ENCODE results near the gene NME3. TPM values are rescaled to one million over a fixed set of nuclear protein-coding genes. Genes with fewer than 3 reads are reported as not detected.

Gene NME3
- polyA plus RNA-seq, 1 experiment: 15.6 TPM

DNA sequence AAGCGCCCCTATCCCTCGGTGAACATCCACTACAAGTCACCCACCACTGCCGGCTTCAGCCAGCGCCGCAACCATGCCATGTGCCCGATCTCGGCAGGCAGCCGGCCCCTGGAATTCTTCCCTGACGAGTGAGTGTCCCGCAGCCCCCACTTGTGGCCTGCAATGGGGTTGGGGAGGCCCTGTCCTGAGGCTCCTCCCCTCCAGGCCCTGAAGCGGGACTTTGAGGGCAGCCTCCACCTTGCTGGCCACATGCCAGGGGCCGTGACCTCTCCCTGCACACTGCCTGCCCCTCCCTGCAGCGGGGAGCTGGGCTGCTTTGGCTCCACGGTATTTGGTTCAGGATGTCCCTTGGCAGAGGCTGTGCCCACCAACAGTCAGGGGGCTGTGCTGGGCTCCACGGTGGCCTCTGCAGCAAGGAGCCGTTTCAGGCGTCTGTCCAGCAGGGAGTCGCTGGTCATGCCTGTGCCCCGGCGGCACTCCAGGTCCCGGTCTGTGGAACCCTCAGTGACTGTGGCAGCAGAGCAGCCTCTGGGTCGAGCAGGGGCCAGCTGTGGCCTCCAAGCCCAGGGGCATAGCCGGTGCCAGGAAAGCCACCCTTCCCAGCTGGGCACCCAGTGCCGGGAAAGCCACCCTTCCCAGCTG is 8.3 kb downstream of the NME3 start:
- DNase-seq (ENCODE audit: low read depth, low spot score): no peak
- no peaks in the 10 kb centered on the region for H3K27me3 ChIP-seq (ENCODE audit: control insufficient read depth, insufficient read depth, low read length)
- no peaks in the 10 kb centered on the region; the same call in 1 of the 2 replicates for H3K9me3 ChIP-seq (ENCODE audit: control insufficient read depth, insufficient read depth, low read length)
- no peak overlapping the region for H3K27ac ChIP-seq (ENCODE audit: low read depth, low read length)
- H3K4me3 ChIP-seq (ENCODE audit: low read depth, low read length): no peak overlapping the region
- CTCF ChIA-PET: interaction anchor here (0.6 kb wide), 1 partner anchor 8 kb away, joined by 3 read pairs; no protein-coding TSS in a partner anchor
- TF ChIP-seq, protein P1, sequence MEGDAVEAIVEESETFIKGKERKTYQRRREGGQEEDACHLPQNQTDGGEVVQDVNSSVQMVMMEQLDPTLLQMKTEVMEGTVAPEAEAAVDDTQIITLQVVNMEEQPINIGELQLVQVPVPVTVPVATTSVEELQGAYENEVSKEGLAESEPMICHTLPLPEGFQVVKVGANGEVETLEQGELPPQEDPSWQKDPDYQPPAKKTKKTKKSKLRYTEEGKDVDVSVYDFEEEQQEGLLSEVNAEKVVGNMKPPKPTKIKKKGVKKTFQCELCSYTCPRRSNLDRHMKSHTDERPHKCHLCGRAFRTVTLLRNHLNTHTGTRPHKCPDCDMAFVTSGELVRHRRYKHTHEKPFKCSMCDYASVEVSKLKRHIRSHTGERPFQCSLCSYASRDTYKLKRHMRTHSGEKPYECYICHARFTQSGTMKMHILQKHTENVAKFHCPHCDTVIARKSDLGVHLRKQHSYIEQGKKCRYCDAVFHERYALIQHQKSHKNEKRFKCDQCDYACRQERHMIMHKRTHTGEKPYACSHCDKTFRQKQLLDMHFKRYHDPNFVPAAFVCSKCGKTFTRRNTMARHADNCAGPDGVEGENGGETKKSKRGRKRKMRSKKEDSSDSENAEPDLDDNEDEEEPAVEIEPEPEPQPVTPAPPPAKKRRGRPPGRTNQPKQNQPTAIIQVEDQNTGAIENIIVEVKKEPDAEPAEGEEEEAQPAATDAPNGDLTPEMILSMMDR (IDR thresholded peaks at IDR 0.05; ENCODE audit: low read depth, low read length): no peak
- POLR2A ChIA-PET: interaction anchor here (0.6 kb wide), 1 partner anchor 725 kb away, joined by 11 read pairs; no protein-coding TSS in a partner anchor

GRCh38 chr16:1762196-1762878 is 9.0 kb downstream of the NME3 start:
- H3K4me3 ChIP-seq (ENCODE audit: low read depth, low read length): no peak overlapping the region
- H3K9me3 ChIP-seq (ENCODE audit: control insufficient read depth, insufficient read depth, low read length): no peaks in the 10 kb centered on the region; the same call in 1 of the 2 replicates
- H3K27me3 ChIP-seq (ENCODE audit: control insufficient read depth, insufficient read depth, low read length): no peaks in the 10 kb centered on the region
- POLR2A ChIA-PET: interaction anchor here (0.6 kb wide), 1 partner anchor 726 kb away, joined by 11 read pairs; no protein-coding TSS in a partner anchor
- CTCF ChIA-PET: no interaction called here
- TF ChIP-seq, protein P1 (IDR thresholded peaks at IDR 0.05; ENCODE audit: low read depth, low read length): no peak
- H3K27ac ChIP-seq (ENCODE audit: low read depth, low read length): no peak overlapping the region
- DNase-seq (ENCODE audit: low read depth, low spot score): no peak

DNA sequence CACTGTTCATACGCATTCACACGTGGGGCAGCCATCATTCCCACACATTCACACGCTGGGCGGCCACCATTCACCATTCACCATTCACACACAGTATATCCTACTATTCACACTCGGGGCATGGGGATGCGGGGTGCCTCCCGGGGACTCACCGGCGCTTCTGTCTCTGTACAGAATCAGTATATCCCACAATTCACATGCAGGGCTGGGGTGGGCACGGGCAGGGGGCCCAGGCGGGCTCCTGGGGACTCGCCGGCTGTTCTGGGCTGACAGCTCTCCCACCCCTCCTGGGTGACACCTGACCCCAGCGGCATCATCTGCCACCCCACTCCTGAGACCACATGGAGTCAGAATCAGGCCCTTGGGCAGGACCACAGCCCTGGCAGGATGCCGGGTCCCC is 9.6 kb downstream of the NME3 start:
- TF ChIP-seq, protein P1 (IDR thresholded peaks at IDR 0.05; ENCODE audit: low read depth, low read length): no peak
- ChIA-PET POLR2A (interaction anchor here (0.5 kb wide), 1 partner anchor 150 kb away, joined by 3 read pairs; the partner anchor contains the start of genes CRAMP1 and IFT140), CTCF (no interaction called here)
- Histone ChIP-seq H3K27me3 (ENCODE audit: control insufficient read depth, insufficient read depth, low read length) (no peaks in the 10 kb centered on the region), H3K4me3 (ENCODE audit: low read depth, low read length) (no peak overlapping the region), H3K9me3 (ENCODE audit: control insufficient read depth, insufficient read depth, low read length) (no peaks in the 10 kb centered on the region; the same call in 1 of the 2 replicates), H3K27ac (ENCODE audit: low read depth, low read length) (no peak overlapping the region)
- no peak for DNase-seq (ENCODE audit: low read depth, low spot score)

DNA sequence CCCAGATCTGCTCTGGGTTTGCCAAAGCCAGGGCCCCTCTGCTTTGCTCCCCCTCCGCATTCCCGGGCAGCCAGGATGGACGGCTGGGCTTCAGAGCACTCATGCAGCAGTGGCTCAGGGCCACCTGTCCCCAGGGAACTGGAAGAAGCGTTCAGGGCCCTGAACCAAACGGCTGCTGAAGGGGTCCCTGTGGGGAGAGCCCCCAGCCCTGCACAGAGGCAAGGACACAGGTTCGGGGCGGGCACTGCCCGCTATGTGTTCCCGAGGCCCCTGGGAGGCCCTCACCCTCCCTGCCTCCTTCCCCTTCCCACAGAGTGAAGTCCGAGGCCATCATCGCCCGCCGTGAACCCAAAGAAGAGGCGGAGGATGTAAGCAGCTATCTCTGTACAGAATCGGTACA is 10.4 kb downstream of the NME3 start:
- Histone ChIP-seq H3K9me3 (ENCODE audit: control insufficient read depth, insufficient read depth, low read length) (no peaks in the 10 kb centered on the region; the same call in 1 of the 2 replicates), H3K27ac (ENCODE audit: low read depth, low read length) (no peak overlapping the region), H3K27me3 (ENCODE audit: control insufficient read depth, insufficient read depth, low read length) (no peaks in the 10 kb centered on the region), H3K4me3 (ENCODE audit: low read depth, low read length) (no peak overlapping the region)
- ChIA-PET POLR2A (no interaction called here), CTCF (no interaction called here)
- no peak for DNase-seq (ENCODE audit: low read depth, low spot score)
- TF ChIP-seq, protein P1 (IDR thresholded peaks at IDR 0.05; ENCODE audit: low read depth, low read length): no peak

GRCh38 chr16:1759511-1759910 is 11.8 kb downstream of the NME3 start:
- no peak overlapping the region for H3K27ac ChIP-seq (ENCODE audit: low read depth, low read length)
- CTCF ChIA-PET: no interaction called here
- TF ChIP-seq, protein P1 (IDR thresholded peaks at IDR 0.05; ENCODE audit: low read depth, low read length): no peak
- POLR2A ChIA-PET: no interaction called here
- no peaks in the 10 kb centered on the region; the same call in 1 of the 2 replicates for H3K9me3 ChIP-seq (ENCODE audit: control insufficient read depth, insufficient read depth, low read length)
- H3K4me3 ChIP-seq (ENCODE audit: low read depth, low read length): no peak overlapping the region
- no peaks in the 10 kb centered on the region for H3K27me3 ChIP-seq (ENCODE audit: control insufficient read depth, insufficient read depth, low read length)
- DNase-seq (ENCODE audit: low read depth, low spot score): no peak

Data from AG04450 (cell line).